NCI-H748 (cell line): ENCODE data around the gene APOC4.
A peak's percentile ranks its signal among the peaks of the same experiment; 100 is the strongest.
"Not testable (repeated sequence)": the region's sequence is repeated elsewhere in the genome, so short reads cannot be mapped to it uniquely, and the experiment has no call there.

ENCODE experiments used
- DNase-seq: peaks from one replicate; lab custom pipeline; 2025; ENCODE audit not compliant: unreplicated experiment; lab: John Stamatoyannopoulos, UW

Gene APOC4

DNA sequence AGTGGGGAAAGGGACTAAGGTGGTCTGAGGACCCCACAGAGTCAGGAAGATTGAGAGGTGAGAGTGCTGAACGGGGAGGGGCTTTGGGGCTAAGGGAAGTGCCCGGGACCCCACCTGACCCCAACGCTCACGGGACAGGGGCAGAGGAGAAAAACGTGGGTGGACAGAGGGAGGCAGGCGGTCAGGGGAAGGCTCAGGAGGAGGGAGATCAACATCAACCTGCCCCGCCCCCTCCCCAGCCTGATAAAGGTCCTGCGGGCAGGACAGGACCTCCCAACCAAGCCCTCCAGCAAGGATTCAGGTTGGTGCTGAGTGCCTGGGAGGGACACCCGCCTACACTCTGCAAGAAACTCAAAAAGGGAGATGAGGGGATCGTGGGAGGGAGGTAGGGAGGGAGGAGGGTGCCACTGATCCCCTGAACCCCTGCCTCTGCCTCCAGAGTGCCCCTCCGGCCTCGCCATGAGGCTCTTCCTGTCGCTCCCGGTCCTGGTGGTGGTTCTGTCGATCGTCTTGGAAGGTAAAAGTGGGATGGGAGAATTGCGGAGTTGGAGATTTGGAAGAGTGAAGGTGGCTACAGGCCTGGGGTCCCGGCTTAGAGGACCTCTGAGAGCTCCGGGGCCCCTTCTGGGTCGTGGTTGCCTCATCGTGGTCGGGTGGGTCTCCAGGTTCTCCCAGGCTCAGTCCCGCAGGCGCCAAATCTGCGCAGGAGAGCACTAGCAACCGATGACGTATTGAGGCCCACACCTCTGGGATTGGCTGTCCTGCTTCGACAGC, 27.4 kb upstream of the APOC4 start, which contains the start of gene APOC1:
Gene APOC1 (plus strand): TSS at position 176 of the 774 bp plus-strand sequence. CDS start 284 bp downstream, at position 460.
- DNase-seq: peak; percentile 90

DNA sequence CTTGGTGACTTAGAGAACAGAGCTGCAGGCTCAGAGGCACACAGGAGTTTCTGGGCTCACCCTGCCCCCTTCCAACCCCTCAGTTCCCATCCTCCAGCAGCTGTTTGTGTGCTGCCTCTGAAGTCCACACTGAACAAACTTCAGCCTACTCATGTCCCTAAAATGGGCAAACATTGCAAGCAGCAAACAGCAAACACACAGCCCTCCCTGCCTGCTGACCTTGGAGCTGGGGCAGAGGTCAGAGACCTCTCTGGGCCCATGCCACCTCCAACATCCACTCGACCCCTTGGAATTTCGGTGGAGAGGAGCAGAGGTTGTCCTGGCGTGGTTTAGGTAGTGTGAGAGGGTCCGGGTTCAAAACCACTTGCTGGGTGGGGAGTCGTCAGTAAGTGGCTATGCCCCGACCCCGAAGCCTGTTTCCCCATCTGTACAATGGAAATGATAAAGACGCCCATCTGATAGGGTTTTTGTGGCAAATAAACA, 17.8 kb upstream of the APOC4 start:
- no peak for DNase-seq

GRCh38 chr19:44925114-44925891, 16.7 kb upstream of the APOC4 start:
- DNase-seq: no peak

GRCh38 chr19:44926245-44927077, 15.6 kb upstream of the APOC4 start:
- not testable (repeated sequence) for DNase-seq

GRCh38 chr19:44927746-44928145, 14.3 kb upstream of the APOC4 start:
- DNase-seq: no peak

DNA sequence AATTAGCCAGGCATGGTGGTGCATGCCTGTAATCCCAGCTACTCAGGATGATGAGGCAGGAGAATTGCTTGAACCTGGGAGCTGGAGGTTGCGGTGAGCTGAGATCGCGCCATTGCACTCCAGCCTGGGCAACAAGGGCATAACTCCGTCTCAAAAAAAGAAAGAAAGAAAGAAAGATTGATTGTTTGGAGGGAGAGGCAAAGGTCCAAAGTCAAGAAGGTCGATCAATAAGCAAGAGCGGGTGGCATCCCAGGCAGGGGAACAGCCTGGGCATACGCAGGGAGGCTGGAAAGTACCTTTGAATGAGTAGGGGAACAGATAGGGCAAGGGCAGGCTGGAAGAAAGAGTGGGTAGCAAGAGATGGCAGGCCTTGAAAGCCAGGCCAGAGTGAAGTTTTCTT, 11.9 kb upstream of the APOC4 start:
- DNase-seq: no peak

DNA sequence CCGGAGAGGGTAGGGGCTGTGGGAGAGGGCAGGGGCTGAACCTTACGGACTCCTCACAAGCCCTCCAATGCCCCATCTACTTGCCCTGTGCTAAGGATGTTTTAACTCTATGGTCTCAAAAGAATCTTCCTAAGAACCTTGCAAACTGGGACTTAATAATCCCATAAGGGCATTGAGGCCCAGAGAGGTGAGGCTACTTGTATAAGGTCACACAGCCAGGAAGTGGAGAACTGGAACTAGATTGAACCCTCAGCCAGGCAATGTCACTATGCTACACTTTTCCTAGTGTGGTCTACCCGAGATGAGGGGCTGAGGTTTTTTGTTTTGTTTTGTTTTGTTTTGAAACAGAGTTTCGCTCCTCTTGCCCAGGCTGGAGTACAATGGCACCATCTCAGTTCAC, 10.5 kb upstream of the APOC4 start:
- DNase-seq: no peak

- DNase-seq: no peak
Measured at GRCh38 chr19:44939668-44940067, 2.4 kb upstream of the APOC4 start.

GRCh38 chr19:44943801-44944249, 1.8 kb downstream of the APOC4 start:
- no peak for DNase-seq

DNA sequence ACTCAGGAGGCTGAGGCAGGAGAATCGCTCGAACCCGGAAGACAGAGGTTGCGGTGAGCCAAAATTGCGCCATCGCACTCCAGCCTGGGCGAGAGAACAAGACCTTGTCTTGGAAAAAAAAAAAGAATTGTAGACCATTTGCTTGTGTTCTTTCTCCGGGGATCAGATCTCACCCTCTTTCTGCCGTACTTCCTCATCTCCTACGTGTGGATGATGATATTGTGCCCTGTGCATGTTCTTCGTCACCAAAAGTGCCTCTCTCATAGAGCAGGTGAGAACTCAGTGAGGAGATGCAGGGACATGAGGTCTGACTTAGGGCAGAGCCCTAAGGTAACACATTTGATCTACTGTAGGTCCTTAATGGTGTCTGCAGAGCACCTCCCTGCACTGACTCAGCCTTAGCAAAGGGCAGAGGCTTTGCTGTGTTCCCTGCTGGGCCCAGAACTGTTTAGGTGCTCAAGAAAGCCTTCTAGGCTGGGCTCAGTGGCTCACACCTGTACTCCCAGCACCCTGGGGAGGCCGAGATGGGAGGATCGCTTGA, 5.1 kb downstream of the APOC4 start:
- DNase-seq: no peak

- no peak for DNase-seq
Measured at GRCh38 chr19:44948237-44948636, 6.2 kb downstream of the APOC4 start.

- no peak for DNase-seq
Measured at GRCh38 chr19:44948763-44949374, 6.8 kb downstream of the APOC4 start.

DNA sequence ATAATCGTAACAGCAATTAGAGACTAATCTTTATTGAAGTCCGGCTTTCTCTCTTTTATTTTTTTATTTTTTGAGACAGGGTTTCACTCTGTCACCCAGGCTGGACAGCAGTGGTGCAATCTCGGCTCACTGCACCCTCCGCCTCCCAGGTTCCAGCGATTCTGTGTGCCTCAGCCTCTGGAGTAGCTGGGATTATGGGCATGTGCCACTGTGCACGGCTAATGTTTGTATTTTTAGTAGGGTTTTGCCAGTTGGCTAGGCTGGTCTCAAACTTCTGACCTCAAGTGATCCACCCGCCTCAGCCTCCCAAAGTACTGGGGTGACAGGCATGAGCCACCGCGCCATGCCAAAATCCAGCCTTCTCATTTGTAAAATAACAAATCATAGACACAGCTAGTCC, 7.5 kb downstream of the APOC4 start:
- no peak for DNase-seq

GRCh38 chr19:44951179-44952159, 9.4 kb downstream of the APOC4 start:
- DNase-seq: peak; percentile 81

DNA sequence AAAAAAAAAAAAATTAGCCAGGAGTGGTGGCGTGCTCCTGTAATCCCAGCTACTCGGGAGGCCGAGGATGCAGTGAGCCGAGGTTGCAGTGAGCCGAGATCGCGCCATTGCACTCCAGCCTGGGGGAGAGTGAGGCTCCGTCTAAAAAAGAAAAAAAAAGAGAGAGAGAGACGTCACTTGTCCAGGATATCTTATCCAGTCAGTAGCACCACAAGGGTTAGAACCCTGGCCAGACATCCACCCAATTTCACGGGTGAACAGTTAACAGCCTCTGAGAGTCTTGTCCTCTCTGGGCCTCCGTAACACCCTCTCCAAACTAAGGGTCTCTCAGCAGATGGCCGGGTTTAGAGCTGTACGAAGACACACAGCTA, 12.2 kb downstream of the APOC4 start:
- DNase-seq: no peak

GRCh38 chr19:44954649-44955504, 12.8 kb downstream of the APOC4 start, which contains the start of gene CLPTM1:
Gene CLPTM1, plus strand, starts transcription at chr19:44955380. Its CDS starts 16 bp downstream, at chr19:44955396.
- peak; percentile 99 for DNase-seq

- DNase-seq: no peak
Measured at GRCh38 chr19:44955505-44956439, 13.7 kb downstream of the APOC4 start.
